Regular cardiac myocyte (primary cell): Measurements from ENCODE around the gene STEEP1. TPM values are rescaled to one million over a fixed set of nuclear protein-coding genes. Genes with fewer than 3 reads are reported as not detected.

Experiments
- total RNA-seq: library from RNA; depleted of rRNA; stranded (reverse); fragments of >200 nt; gene quantifications from 2 replicates; pipeline ENCODE4 v1.2.3, GENCODE V29; 2014

Gene STEEP1
- total RNA-seq = 39.2 and 44.1 TPM in 2 replicates

GRCh38 chrX:119565107-119565663 lies at the start of gene STEEP1:
Gene STEEP1 (minus strand): TSS chrX:119565409. CDS start chrX:119565355, 54 bp downstream.

DNA sequence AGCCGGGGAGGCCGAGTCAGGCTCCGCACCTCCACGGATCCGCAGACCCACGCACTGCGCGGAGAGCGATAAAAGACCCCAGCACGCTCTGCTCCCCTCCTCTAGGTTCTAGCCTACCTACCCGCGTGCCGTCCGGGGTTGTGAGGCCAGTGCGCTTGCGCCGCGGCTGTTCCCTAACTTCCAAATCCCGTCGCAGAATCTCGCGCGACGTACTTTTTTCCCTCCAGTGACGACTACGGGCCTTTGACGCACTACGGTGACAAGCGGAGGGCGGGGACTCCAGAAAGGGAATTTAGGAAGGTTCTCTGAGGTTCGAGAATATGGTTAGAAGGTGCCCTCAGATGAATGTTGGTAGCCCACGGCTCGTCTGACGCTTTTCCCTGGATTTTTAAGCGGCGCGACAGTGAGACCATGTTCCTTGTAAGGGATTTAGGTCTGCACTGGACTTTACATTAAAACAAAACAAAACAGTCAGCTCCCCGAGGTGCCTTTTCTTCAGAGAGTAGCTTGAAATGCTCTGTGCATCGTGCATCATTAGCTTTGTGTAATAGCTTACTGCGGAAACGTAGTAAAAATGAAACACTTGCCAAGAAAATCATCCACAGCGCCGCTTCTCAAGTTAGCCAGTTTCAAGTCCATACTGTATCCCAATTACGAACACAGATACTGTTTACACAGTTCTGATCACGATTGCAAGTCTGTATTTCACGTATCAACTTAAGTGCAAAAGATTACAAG lies 41.2 kb upstream of the STEEP1 start, which contains the start of gene NKRF:
Gene NKRF, minus strand, starts transcription at position 145 of the 738 bp plus-strand sequence.

GRCh38 chrX:119574394-119575266 lies 9.4 kb upstream of the STEEP1 start, which contains the start of gene UBE2A:
Gene UBE2A (plus strand): TSS chrX:119574563. CDS start chrX:119574712, 149 bp downstream.

Other genes starting within 250 kb of the STEEP1 start
- gene SLC25A43, start 166.1 kb downstream of the STEEP1 start, total RNA-seq = 23.8 and 24.8 TPM in 2 replicates
- gene SLC25A5, start 97.0 kb downstream of the STEEP1 start, total RNA-seq = 121 and 417 TPM in 2 replicates
- gene UBE2A, start 9.2 kb upstream of the STEEP1 start, total RNA-seq = 24.0 and 29.3 TPM in 2 replicates
- 4.8 and 5.4 TPM in 2 replicates for gene NKRF, start 41.0 kb upstream of the STEEP1 start, total RNA-seq
- gene SEPTIN6, start 127.8 kb upstream of the STEEP1 start, total RNA-seq = 13.0 and 17.5 TPM in 2 replicates
- gene SOWAHD, start 193.2 kb upstream of the STEEP1 start, total RNA-seq = 0.28 TPM in 1 of 2 replicates, not detected in the other
- 5,330 and 10,791 TPM in 2 replicates for gene RPL39, start 226.2 kb upstream of the STEEP1 start, total RNA-seq